Cardiac atrium fibroblast (primary cell): ENCODE data around the gene SERPINI2. TPM values are rescaled to one million over a fixed set of nuclear protein-coding genes. Genes with fewer than 3 reads are reported as not detected.

Source experiments
- total RNA-seq: library from RNA; depleted of rRNA; stranded (reverse); fragments of >200 nt; gene quantifications from 2 replicates; pipeline ENCODE4 v1.2.3, GENCODE V29; 2015

The SERPINI2 gene
- not detected in 2 replicates for total RNA-seq

DNA sequence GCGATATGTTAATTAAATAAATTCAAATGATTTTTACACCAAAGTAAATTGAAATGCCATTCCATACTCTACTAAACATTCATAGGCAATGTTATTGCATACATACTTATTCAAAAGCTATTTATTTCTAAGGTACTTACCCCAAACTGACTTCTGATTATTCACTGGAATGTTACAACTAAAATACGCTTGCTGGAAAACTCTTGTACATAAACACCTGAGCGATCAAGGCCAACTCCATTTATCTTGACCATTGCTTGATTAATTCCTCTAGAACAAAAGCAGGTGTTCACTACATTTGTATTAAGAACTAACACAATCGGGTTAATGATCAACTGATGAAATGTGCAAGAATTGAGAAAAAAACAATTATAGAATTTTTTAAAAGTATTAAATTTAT, at the start of gene SERPINI2:
SERPINI2 (minus strand) TSS at position 180 of the 400 bp plus-strand sequence. CDS start 2,208 bp downstream, outside the sequence.

Other genes with a start within 250 kb of the SERPINI2 start
- gene ZBBX, start 93.7 kb downstream of the SERPINI2 start, total RNA-seq: not detected in 2 replicates
- not detected in 2 replicates for gene WDR49, start 179.9 kb upstream of the SERPINI2 start, total RNA-seq